ENCODE results near the gene TMEM82.
A peak's percentile ranks its signal among the peaks of the same experiment; 100 is the strongest.

TMEM82 gene

GRCh38 chr1:15708486-15709137, 33.7 kb upstream of the TMEM82 start:
- H3K27ac ChIP-seq: no peak overlapping the region
- TF ChIP-seq CTCF (conservative IDR thresholded peaks at IDR 0.05; ENCODE audit: low read depth): no peak
- ChIA-PET POLR2A (ENCODE audit: low non-redundant PET) (no interaction called here), CTCF (interaction anchor here (0.7 kb wide), 1 partner anchor 35 kb away, joined by 3 read pairs; no protein-coding TSS in a partner anchor)
- DNase-seq (ENCODE audit: low spot score): no peak

GRCh38 chr1:15709226-15709625, 33.1 kb upstream of the TMEM82 start:
- TF ChIP-seq CTCF (conservative IDR thresholded peaks at IDR 0.05; ENCODE audit: low read depth): no peak
- no peak for DNase-seq (ENCODE audit: low spot score)
- ChIA-PET POLR2A (ENCODE audit: low non-redundant PET) (no interaction called here), CTCF (interaction anchor here (0.7 to 1.0 kb wide), 2 partner anchors 12 to 35 kb away, joined by 3 read pairs; no protein-coding TSS in a partner anchor)
- H3K27ac ChIP-seq: no peak overlapping the region

GRCh38 chr1:15712168-15712567, 30.1 kb upstream of the TMEM82 start:
- POLR2A ChIA-PET (ENCODE audit: low non-redundant PET): no interaction called here
- no peak for DNase-seq (ENCODE audit: low spot score)
- CTCF ChIA-PET: interaction anchor here (0.7 kb wide), 1 partner anchor 16 kb away, joined by 3 read pairs; no protein-coding TSS in a partner anchor
- TF ChIP-seq CTCF (conservative IDR thresholded peaks at IDR 0.05; ENCODE audit: low read depth): no peak
- H3K27ac ChIP-seq: no peak overlapping the region

- POLR2A ChIA-PET (ENCODE audit: low non-redundant PET): no interaction called here
Measured at GRCh38 chr1:15714406-15715136, 27.7 kb upstream of the TMEM82 start.

GRCh38 chr1:15717418-15718125, 24.7 kb upstream of the TMEM82 start:
- DNase-seq (ENCODE audit: low spot score): no peak
- CTCF ChIA-PET: interaction anchor here (0.6 kb wide), 2 partner anchors 155 to 171 kb away, joined by 3 to 4 read pairs; no protein-coding TSS in a partner anchor
- POLR2A ChIA-PET (ENCODE audit: low non-redundant PET): no interaction called here
- no peak for TF ChIP-seq CTCF (conservative IDR thresholded peaks at IDR 0.05; ENCODE audit: low read depth)
- H3K27ac ChIP-seq: peak overlapping the region; percentile 11; the same call in 1 of the 2 replicates

More at GRCh38 chr1:15714406-15715136, 27.7 kb upstream of the TMEM82 start:
- no peak for TF ChIP-seq CTCF (conservative IDR thresholded peaks at IDR 0.05; ENCODE audit: low read depth)
- no peak for DNase-seq (ENCODE audit: low spot score)
- peak overlapping the region; percentile 25; the same call in 1 of the 2 replicates for H3K27ac ChIP-seq
- CTCF ChIA-PET: no interaction called here

GRCh38 chr1:15718199-15718601, 24.1 kb upstream of the TMEM82 start:
- DNase-seq (ENCODE audit: low spot score): no peak
- no peak for TF ChIP-seq CTCF (conservative IDR thresholded peaks at IDR 0.05; ENCODE audit: low read depth)
- H3K27ac ChIP-seq: peak overlapping the region; percentile 11; the same call in 1 of the 2 replicates
- ChIA-PET CTCF (interaction anchor here (0.6 kb wide), 1 partner anchor 171 kb away, joined by 4 read pairs; no protein-coding TSS in a partner anchor), POLR2A (ENCODE audit: low non-redundant PET) (no interaction called here)

Measured in RWPE1 (cell line).